SU-DHL-6 (cell line): ENCODE data around the gene CD274.

ENCODE experiments used
- H2AFZ ChIP-seq: fragments of 200-600 bp; sonication (generic); 2 replicates; pipeline ENCODE4 v1.6.1; 2014; ENCODE audit warnings: low read depth, mild to moderate bottlenecking, moderate library complexity, mixed read lengths, antibody characterized with exemption, low read length; ENCODE audit not compliant: severe bottlenecking
- H3F3A ChIP-seq: fragments of 200-600 bp; shearing (Covaris generic); 2 replicates; pipeline ENCODE4 v1.6.0; 2016; ENCODE audit warnings: antibody characterized with exemption, mild to moderate bottlenecking; ENCODE audit not compliant: insufficient read depth
- H3K27ac ChIP-seq: fragments of 200-600 bp; sonication (generic); 2 replicates; pipeline ENCODE4 v1.5.1; 2016; ENCODE audit warnings: low read depth, mild to moderate bottlenecking, low read length, moderate library complexity, mixed read lengths
- H3K27me3 ChIP-seq: fragments of 200-600 bp; sonication (generic), shearing (Covaris generic); 2 replicates; pipeline ENCODE4 v1.6.0; 2014; ENCODE audit warnings: mild to moderate bottlenecking, low read length
- H3K36me3 ChIP-seq: fragments of 200-600 bp; sonication (generic); 2 replicates; pipeline ENCODE4 v1.6.1; 2014; ENCODE audit warnings: mild to moderate bottlenecking, low read length, mixed read lengths
- H3K4me2 ChIP-seq: fragments of 300-600, 200-600 bp; shearing (Covaris generic), sonication (generic); 2 replicates; pipeline ENCODE4 v1.6.0; 2014; ENCODE audit warnings: low read length, low read depth, mild to moderate bottlenecking; ENCODE audit not compliant: poor library complexity, severe bottlenecking
- H3K4me3 ChIP-seq: fragments of 200-600 bp; sonication (generic); 2 replicates; pipeline ENCODE4 v1.5.1; 2014; ENCODE audit warnings: antibody characterized with exemption, low read length, mild to moderate bottlenecking, mixed read lengths; ENCODE audit not compliant: insufficient read depth, poor library complexity, severe bottlenecking
- H3K79me2 ChIP-seq: fragments of 200-600 bp; sonication (generic); 2 replicates; pipeline ENCODE4 v1.6.1; 2014; ENCODE audit warnings: mild to moderate bottlenecking, low read length, moderate library complexity; ENCODE audit not compliant: insufficient read depth
- H3K9ac ChIP-seq: fragments of 200-600 bp; sonication (generic); 2 replicates; pipeline ENCODE4 v1.7.0; 2014; ENCODE audit warnings: mild to moderate bottlenecking, low read length
- H3K9me2 ChIP-seq: fragments of 200-600 bp; sonication (generic); replicated peaks from 2 replicates; pipeline ENCODE4 v1.6.1; 2014; ENCODE audit warnings: low read length; ENCODE audit not compliant: insufficient read depth
- H3K9me3 ChIP-seq: fragments of 200-600 bp; sonication (generic); 2 replicates; pipeline ENCODE4 v1.6.1; 2014; ENCODE audit warnings: low read length, mixed read lengths; ENCODE audit not compliant: insufficient read depth
- H4K20me1 ChIP-seq: fragments of 200-600 bp; sonication (generic); 2 replicates; pipeline ENCODE4 v1.6.1; 2014; ENCODE audit warnings: low read depth, mild to moderate bottlenecking, antibody characterized with exemption, low read length, moderate library complexity, mixed read lengths
- EZH2phosphoT487 ChIP-seq: fragments of 200-600 bp; sonication (generic), shearing (Covaris generic); conservative IDR thresholded peaks from 2 replicates; pipeline ENCODE4 v1.6.1; 2018; ENCODE audit warnings: mild to moderate bottlenecking, antibody characterized with exemption, low read length, moderate library complexity, mixed read lengths
- TF ChIP-seq, protein P1 (sequence below): fragments of 200-600 bp; sonication (generic); IDR thresholded peaks from one replicate; pipeline ENCODE4 v1.5.1; 2017; ENCODE audit warnings: antibody characterized with exemption, mild to moderate bottlenecking, low read length, moderate library complexity; ENCODE audit not compliant: insufficient read depth, poor library complexity, severe bottlenecking

CD274 gene

DNA sequence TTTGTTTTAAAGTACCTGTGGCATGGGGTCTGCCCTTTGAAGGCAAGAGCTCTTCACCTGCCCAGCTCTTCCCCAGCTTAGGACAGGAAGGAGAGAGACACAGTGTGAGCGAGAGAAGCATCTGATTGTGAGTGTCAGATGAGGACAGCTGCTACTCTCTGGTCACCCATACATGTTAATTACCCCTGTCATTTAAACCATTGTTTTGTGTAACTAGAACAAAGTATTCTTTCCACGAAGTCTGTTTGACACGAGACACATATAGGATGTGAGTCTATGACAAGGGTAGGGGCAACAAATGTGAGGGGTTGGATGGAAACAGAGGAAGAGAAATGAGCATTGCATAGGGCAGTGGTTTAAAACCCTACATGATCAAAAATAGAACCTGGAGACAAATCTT is 3.0 kb upstream of the CD274 start:
- TF ChIP-seq, protein P1, sequence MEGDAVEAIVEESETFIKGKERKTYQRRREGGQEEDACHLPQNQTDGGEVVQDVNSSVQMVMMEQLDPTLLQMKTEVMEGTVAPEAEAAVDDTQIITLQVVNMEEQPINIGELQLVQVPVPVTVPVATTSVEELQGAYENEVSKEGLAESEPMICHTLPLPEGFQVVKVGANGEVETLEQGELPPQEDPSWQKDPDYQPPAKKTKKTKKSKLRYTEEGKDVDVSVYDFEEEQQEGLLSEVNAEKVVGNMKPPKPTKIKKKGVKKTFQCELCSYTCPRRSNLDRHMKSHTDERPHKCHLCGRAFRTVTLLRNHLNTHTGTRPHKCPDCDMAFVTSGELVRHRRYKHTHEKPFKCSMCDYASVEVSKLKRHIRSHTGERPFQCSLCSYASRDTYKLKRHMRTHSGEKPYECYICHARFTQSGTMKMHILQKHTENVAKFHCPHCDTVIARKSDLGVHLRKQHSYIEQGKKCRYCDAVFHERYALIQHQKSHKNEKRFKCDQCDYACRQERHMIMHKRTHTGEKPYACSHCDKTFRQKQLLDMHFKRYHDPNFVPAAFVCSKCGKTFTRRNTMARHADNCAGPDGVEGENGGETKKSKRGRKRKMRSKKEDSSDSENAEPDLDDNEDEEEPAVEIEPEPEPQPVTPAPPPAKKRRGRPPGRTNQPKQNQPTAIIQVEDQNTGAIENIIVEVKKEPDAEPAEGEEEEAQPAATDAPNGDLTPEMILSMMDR, result no peak
- no peak for TF ChIP-seq EZH2phosphoT487
- Histone ChIP-seq H3F3A (peaks cover 3% of the 10 kb centered on the region; the same call in 1 of the 2 replicates), H4K20me1 (no peaks in the 10 kb centered on the region), H3K9me2 (no peaks in the 10 kb centered on the region), H3K9ac (no peak overlapping the region), H2AFZ (no peak overlapping the region), H3K27ac (no peak overlapping the region), H3K27me3 (no peaks in the 10 kb centered on the region), H3K4me2 (no peak overlapping the region), H3K4me3 (no peak overlapping the region), H3K36me3 (no peaks in the 10 kb centered on the region), H3K9me3 (no peaks in the 10 kb centered on the region), H3K79me2 (no peaks in the 10 kb centered on the region)

DNA sequence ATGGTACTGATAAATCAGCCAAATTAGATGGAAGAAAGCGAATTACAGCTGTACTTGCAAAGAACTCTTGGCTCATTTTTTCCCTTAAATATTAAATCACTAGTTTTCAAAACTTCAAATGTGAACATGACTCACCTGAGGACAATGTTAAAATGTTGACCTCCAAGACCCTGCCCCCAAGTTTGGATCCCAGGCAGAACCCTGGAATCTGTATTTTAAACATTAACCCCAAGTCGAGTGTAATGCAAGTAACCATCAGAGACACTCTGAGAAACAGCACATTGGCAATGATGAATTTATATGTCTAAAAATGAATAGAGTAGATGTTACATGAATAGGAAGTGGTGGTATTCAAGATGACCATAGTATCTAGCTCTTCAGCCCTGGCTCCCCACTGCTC is 2.3 kb upstream of the CD274 start:
- Histone ChIP-seq H3K9me2 (no peaks in the 10 kb centered on the region), H3K4me2 (no peak overlapping the region), H3K27ac (no peak overlapping the region), H3K9ac (no peak overlapping the region), H3K4me3 (no peak overlapping the region), H2AFZ (no peak overlapping the region), H3K27me3 (no peaks in the 10 kb centered on the region), H4K20me1 (no peaks in the 10 kb centered on the region), H3K36me3 (no peaks in the 10 kb centered on the region), H3K79me2 (no peaks in the 10 kb centered on the region), H3F3A (peaks cover 3% of the 10 kb centered on the region; the same call in 1 of the 2 replicates), H3K9me3 (no peaks in the 10 kb centered on the region)
- TF ChIP-seq, protein P1, result no peak
- no peak for TF ChIP-seq EZH2phosphoT487

DNA sequence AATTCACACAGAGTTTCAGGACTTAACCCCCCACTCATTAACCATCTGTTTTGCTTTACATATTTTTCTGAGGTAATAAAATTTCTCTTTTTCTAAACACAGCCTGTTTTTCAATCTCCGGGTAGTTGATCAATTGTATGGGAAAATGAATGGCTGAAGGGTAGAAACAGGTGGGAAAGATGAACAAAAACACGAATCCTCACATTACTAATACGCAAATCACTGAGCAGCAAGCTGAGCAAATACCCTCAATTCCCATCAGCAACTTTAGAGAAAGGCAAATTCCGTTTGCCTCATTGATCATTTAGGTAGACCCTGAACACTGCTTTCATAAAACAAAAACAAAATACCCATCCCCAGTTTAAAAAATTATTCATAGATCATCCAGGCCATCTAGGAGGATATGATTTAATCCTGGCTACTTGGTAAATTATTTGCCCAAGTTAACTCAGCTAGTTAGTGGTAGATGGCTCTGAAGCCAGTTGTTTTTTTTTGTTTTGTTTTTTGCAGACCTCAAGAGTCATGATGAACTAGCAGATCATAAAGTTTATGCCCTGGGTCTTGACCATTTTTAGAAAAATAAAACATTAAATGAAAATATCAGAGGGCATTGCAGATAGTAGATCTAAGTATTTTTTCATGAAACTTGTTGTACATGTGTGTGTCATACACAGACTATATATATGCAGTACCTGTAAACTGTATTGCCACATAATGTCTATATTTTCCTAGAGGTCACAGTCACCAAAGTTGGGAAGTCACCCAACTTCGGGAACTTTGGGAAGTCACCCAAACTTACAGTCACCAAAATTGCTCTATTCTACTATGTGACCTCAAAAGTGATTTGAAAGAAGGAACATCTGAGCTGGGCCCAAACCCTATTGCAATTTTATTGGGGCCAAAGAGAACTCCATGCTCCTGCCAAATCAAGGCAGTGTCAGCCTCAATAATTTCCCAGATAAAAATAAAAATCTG is 1.6 kb upstream of the CD274 start:
- Histone ChIP-seq H3K9ac (no peak overlapping the region), H3K79me2 (no peaks in the 10 kb centered on the region), H3F3A (peaks cover 3% of the 10 kb centered on the region; the same call in 1 of the 2 replicates), H2AFZ (no peak overlapping the region), H3K27ac (no peak overlapping the region), H3K9me2 (no peaks in the 10 kb centered on the region), H3K9me3 (no peaks in the 10 kb centered on the region), H4K20me1 (no peaks in the 10 kb centered on the region), H3K4me3 (no peak overlapping the region), H3K4me2 (no peak overlapping the region), H3K36me3 (no peaks in the 10 kb centered on the region), H3K27me3 (no peaks in the 10 kb centered on the region)
- TF ChIP-seq, protein P1, result no peak
- no peak for TF ChIP-seq EZH2phosphoT487
